Measurements from ENCODE around the gene LRRC71. TPM values are rescaled to one million over a fixed set of nuclear protein-coding genes. Genes with fewer than 3 reads are reported as not detected.

The LRRC71 gene
- polyA plus RNA-seq, 4 donors = 0.07 to 0.13 TPM; not detected in 2

DNA sequence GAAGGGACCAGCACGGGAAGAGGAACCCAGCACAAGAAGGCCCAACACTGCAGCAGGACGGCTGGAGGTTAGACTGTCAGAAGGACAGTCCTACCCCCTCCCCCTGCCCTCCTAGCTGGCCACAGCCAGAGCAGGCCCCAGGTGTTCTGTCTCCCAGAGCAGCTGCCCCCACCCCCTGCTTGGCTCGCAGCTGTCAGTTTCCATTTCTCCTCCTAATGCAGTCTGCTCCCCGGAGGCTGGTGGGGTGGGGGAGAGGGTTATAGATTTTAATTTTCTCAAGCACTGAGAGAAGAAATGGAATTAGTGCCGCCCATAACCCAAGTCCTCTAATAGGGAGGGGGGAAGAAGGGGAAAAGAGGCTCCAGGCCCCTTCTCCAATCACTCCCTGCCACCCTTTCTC lies 40.0 kb upstream of the LRRC71 start:
- Histone ChIP-seq H3K27ac (ENCODE audit: low read depth in 1 of 3, low read length in 2 of 3) (no peak overlapping the region), H3K4me1 (ENCODE audit: control insufficient read depth in 3 of 3, insufficient read depth in 2 of 3, low read depth in 1 of 3, low read length in 2 of 3) (no peaks in the 10 kb centered on the region), H3K9me3 (ENCODE audit: control insufficient read depth in 2 of 2, insufficient read depth in 1 of 2, low read depth in 1 of 2, low read length in 1 of 2) (no peaks in the 10 kb centered on the region), H3K27me3 (ENCODE audit: control insufficient read depth in 3 of 3, insufficient read depth in 3 of 3, low read length in 3 of 3) (peaks cover 0 to 63% (median 2%) of the 10 kb centered on the region in 3 donors), H3K4me3 (ENCODE audit: low read depth in 1 of 3, low read length in 3 of 3) (no peak overlapping the region), H3K36me3 (ENCODE audit: control insufficient read depth in 3 of 3, insufficient read depth in 2 of 3, low read depth in 1 of 3, low read length in 3 of 3) (no peaks in the 10 kb centered on the region)
- whole genome bisulfite sequencing, 3 donors = 47 to 62% (median 61%) methylated on average over 5 of the region's 5 CpGs
- DNase-seq (no peak), FAIRE-seq (no peak)

- Histone ChIP-seq H3K4me1 (ENCODE audit: control insufficient read depth in 3 of 3, insufficient read depth in 2 of 3, low read depth in 1 of 3, low read length in 2 of 3) (no peaks in the 10 kb centered on the region), H3K36me3 (ENCODE audit: control insufficient read depth in 3 of 3, insufficient read depth in 2 of 3, low read depth in 1 of 3, low read length in 3 of 3) (no peaks in the 10 kb centered on the region), H3K27ac (ENCODE audit: low read depth in 1 of 3, low read length in 2 of 3) (no peak overlapping the region), H3K4me3 (ENCODE audit: low read depth in 1 of 3, low read length in 3 of 3) (no peak overlapping the region), H3K27me3 (ENCODE audit: control insufficient read depth in 3 of 3, insufficient read depth in 3 of 3, low read length in 3 of 3) (peaks cover 0 to 64% (median 2%) of the 10 kb centered on the region in 3 donors), H3K9me3 (ENCODE audit: control insufficient read depth in 2 of 2, insufficient read depth in 1 of 2, low read depth in 1 of 2, low read length in 1 of 2) (no peaks in the 10 kb centered on the region)
- no peak for DNase-seq
- no peak for FAIRE-seq
- WGBS, 3 donors = 48 to 70% (median 67%) methylated on average over 10 of the region's 10 CpGs
Measured at GRCh38 chr1:156881101-156881500, 39.3 kb upstream of the LRRC71 start.

- WGBS, 3 donors = 39 to 63% (median 45%) methylated on average over 4 of the region's 4 CpGs
Measured at GRCh38 chr1:156881663-156882062, 38.8 kb upstream of the LRRC71 start.

DNA sequence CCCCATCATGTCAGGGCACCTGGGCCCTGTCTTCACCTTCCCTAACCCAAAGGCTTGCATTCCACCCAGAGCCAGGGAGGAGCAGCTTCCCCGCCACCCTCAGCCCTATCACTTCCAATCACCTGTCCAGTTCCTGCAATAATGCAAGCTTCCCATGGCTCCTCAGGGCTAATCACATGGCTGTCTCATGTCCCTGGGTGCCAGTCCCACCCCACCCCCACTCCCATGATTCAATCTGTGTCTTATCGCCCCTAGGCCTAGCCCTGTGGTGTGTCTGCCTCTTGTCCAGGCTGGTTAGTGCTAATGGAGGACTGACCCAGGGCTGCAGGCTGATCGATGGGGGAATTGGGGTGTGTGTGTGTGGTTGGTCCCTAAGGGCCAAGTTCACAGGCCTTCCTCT lies 37.9 kb upstream of the LRRC71 start:
- Histone ChIP-seq H3K36me3 (ENCODE audit: control insufficient read depth in 3 of 3, insufficient read depth in 2 of 3, low read depth in 1 of 3, low read length in 3 of 3) (no peaks in the 10 kb centered on the region), H3K27me3 (ENCODE audit: control insufficient read depth in 3 of 3, insufficient read depth in 3 of 3, low read length in 3 of 3) (peaks cover 0 to 64% (median 2%) of the 10 kb centered on the region in 3 donors), H3K4me3 (ENCODE audit: low read depth in 1 of 3, low read length in 3 of 3) (no peak overlapping the region), H3K27ac (ENCODE audit: low read depth in 1 of 3, low read length in 2 of 3) (no peak overlapping the region), H3K4me1 (ENCODE audit: control insufficient read depth in 3 of 3, insufficient read depth in 2 of 3, low read depth in 1 of 3, low read length in 2 of 3) (no peaks in the 10 kb centered on the region), H3K9me3 (ENCODE audit: control insufficient read depth in 2 of 2, insufficient read depth in 1 of 2, low read depth in 1 of 2, low read length in 1 of 2) (no peaks in the 10 kb centered on the region)
- WGBS, 3 donors = 20 to 74% (median 37%) methylated on average over 3 of the region's 3 CpGs
- no peak for FAIRE-seq
- peak in 1 of 2 donors; percentile 21 for DNase-seq

More at GRCh38 chr1:156881663-156882062, 38.8 kb upstream of the LRRC71 start:
- Histone ChIP-seq H3K4me3 (ENCODE audit: low read depth in 1 of 3, low read length in 3 of 3) (no peak overlapping the region), H3K4me1 (ENCODE audit: control insufficient read depth in 3 of 3, insufficient read depth in 2 of 3, low read depth in 1 of 3, low read length in 2 of 3) (no peaks in the 10 kb centered on the region), H3K27ac (ENCODE audit: low read depth in 1 of 3, low read length in 2 of 3) (no peak overlapping the region), H3K27me3 (ENCODE audit: control insufficient read depth in 3 of 3, insufficient read depth in 3 of 3, low read length in 3 of 3) (peaks cover 0 to 65% (median 2%) of the 10 kb centered on the region in 3 donors), H3K9me3 (ENCODE audit: control insufficient read depth in 2 of 2, insufficient read depth in 1 of 2, low read depth in 1 of 2, low read length in 1 of 2) (no peaks in the 10 kb centered on the region), H3K36me3 (ENCODE audit: control insufficient read depth in 3 of 3, insufficient read depth in 2 of 3, low read depth in 1 of 3, low read length in 3 of 3) (no peaks in the 10 kb centered on the region)
- FAIRE-seq (no peak), DNase-seq (no peak)

- DNase-seq (no peak), FAIRE-seq (no peak)
- no peaks in the 10 kb centered on the region for H3K4me1 ChIP-seq (ENCODE audit: control insufficient read depth in 3 of 3, insufficient read depth in 2 of 3, low read depth in 1 of 3, low read length in 2 of 3)
- H3K9me3 ChIP-seq (ENCODE audit: control insufficient read depth in 2 of 2, insufficient read depth in 1 of 2, low read depth in 1 of 2, low read length in 1 of 2) = no peaks in the 10 kb centered on the region
- H3K27ac ChIP-seq (ENCODE audit: low read depth in 1 of 3, low read length in 2 of 3) = no peak overlapping the region
- peaks cover 0 to 63% (median 2%) of the 10 kb centered on the region in 3 donors for H3K27me3 ChIP-seq (ENCODE audit: control insufficient read depth in 3 of 3, insufficient read depth in 3 of 3, low read length in 3 of 3)
- H3K36me3 ChIP-seq (ENCODE audit: control insufficient read depth in 3 of 3, insufficient read depth in 2 of 3, low read depth in 1 of 3, low read length in 3 of 3) = no peaks in the 10 kb centered on the region
- H3K4me3 ChIP-seq (ENCODE audit: low read depth in 1 of 3, low read length in 3 of 3) = no peak overlapping the region
- WGBS, 3 donors = 45 to 64% (median 46%) methylated on average over 7 of the region's 7 CpGs
Measured at GRCh38 chr1:156883919-156884318, 36.5 kb upstream of the LRRC71 start.

DNA sequence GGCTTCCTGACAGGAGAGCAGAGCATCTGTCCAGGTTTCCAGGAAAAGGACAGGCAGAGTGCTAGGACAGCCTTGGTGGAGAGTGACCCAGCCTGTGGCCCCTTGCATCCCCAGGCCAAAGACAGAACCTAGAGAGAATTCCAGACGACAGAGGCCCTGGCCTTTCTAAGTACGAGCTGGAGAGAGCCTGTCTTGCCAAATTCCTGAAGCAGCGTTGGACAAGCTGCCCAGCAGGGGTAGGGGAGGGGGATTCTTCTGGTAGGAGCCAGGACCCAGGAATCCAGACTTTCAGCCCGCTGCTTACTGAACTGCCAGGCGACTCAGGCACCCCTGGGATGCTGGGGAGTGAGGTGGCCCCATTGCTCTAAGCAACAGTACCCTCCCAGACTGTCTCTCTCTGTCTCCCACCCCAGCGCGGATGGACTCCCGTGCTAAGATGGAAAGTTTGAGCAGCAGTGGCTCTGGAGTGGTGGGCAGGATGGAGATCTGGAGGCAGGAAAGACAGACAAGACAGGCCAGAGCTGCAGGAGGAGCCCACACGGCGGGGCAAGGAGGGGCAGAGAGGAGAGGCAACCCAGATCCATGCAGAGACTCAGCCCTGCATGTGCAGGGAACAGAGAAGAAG lies 35.8 kb upstream of the LRRC71 start:
- WGBS, 3 donors = 57 to 67% (median 62%) methylated on average over 10 of the region's 10 CpGs
- Histone ChIP-seq H3K27me3 (ENCODE audit: control insufficient read depth in 3 of 3, insufficient read depth in 3 of 3, low read length in 3 of 3) (peaks cover 0 to 59% (median 2%) of the 10 kb centered on the region in 3 donors), H3K36me3 (ENCODE audit: control insufficient read depth in 3 of 3, insufficient read depth in 2 of 3, low read depth in 1 of 3, low read length in 3 of 3) (no peaks in the 10 kb centered on the region), H3K4me3 (ENCODE audit: low read depth in 1 of 3, low read length in 3 of 3) (no peak overlapping the region), H3K9me3 (ENCODE audit: control insufficient read depth in 2 of 2, insufficient read depth in 1 of 2, low read depth in 1 of 2, low read length in 1 of 2) (no peaks in the 10 kb centered on the region), H3K4me1 (ENCODE audit: control insufficient read depth in 3 of 3, insufficient read depth in 2 of 3, low read depth in 1 of 3, low read length in 2 of 3) (no peaks in the 10 kb centered on the region), H3K27ac (ENCODE audit: low read depth in 1 of 3, low read length in 2 of 3) (no peak overlapping the region)
- DNase-seq (no peak), FAIRE-seq (no peak)

DNA sequence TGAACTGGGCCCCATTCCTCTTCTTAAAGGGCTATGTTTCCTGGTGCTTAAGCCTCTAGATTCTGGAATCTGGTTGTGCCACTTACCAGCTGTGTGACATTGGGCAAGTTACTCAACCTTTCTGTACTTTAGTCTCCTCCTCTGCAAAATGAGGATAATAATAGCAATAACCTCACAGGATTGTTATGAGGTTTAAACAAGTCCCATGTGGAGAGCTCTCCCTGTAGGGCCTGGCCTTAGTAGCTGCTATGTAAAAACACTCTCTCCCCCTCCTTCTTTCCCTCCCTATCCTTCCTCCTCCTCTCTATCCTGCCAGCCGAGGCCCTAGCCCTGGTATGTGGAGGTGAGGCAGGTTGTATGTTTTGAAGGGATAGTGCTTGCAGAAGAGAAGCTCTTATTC lies 35.1 kb upstream of the LRRC71 start:
- no peaks in the 10 kb centered on the region for H3K9me3 ChIP-seq (ENCODE audit: control insufficient read depth in 2 of 2, insufficient read depth in 1 of 2, low read depth in 1 of 2, low read length in 1 of 2)
- H3K27ac ChIP-seq (ENCODE audit: low read depth in 1 of 3, low read length in 2 of 3) = no peak overlapping the region
- no peaks in the 10 kb centered on the region for H3K4me1 ChIP-seq (ENCODE audit: control insufficient read depth in 3 of 3, insufficient read depth in 2 of 3, low read depth in 1 of 3, low read length in 2 of 3)
- DNase-seq = no peak
- WGBS, 3 donors = 22 to 50% (median 50%) methylated on average over 1 of the region's 1 CpG
- H3K4me3 ChIP-seq (ENCODE audit: low read depth in 1 of 3, low read length in 3 of 3) = no peak overlapping the region
- no peak for FAIRE-seq
- peaks cover 0 to 55% (median 2%) of the 10 kb centered on the region in 3 donors for H3K27me3 ChIP-seq (ENCODE audit: control insufficient read depth in 3 of 3, insufficient read depth in 3 of 3, low read length in 3 of 3)
- no peaks in the 10 kb centered on the region for H3K36me3 ChIP-seq (ENCODE audit: control insufficient read depth in 3 of 3, insufficient read depth in 2 of 3, low read depth in 1 of 3, low read length in 3 of 3)

DNA sequence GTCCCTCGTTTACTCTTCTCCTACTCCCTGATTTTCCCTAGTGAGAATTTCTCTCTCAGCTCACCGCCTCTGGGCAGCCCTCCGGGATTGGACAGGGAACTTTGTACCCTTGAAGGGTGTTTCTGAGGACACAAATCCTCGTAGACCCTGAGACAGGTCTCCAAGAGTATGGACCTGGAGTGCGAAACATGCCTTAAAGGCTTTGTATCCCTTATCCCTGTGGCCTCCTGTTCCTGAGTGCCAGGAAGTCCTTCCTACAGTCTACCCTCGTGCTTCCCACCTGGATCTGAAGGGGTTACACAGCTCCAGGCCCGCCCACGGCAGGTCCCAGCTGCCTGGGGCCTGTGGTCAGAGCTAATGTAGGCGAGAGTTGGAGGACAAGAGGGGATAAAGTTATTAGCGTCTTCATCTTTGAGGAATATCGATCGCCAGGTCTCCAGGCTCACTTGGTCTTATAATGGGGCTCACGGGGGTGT lies 34.5 kb upstream of the LRRC71 start:
- no peaks in the 10 kb centered on the region for H3K36me3 ChIP-seq (ENCODE audit: control insufficient read depth in 3 of 3, insufficient read depth in 2 of 3, low read depth in 1 of 3, low read length in 3 of 3)
- peaks cover 0 to 50% (median 0%) of the 10 kb centered on the region in 3 donors for H3K27me3 ChIP-seq (ENCODE audit: control insufficient read depth in 3 of 3, insufficient read depth in 3 of 3, low read length in 3 of 3)
- no peak for FAIRE-seq
- H3K9me3 ChIP-seq (ENCODE audit: control insufficient read depth in 2 of 2, insufficient read depth in 1 of 2, low read depth in 1 of 2, low read length in 1 of 2) = no peaks in the 10 kb centered on the region
- 39 to 65% (median 47%) methylated on average over 13 of the region's 13 CpGs for WGBS, 3 donors
- H3K27ac ChIP-seq (ENCODE audit: low read depth in 1 of 3, low read length in 2 of 3) = no peak overlapping the region
- no peaks in the 10 kb centered on the region for H3K4me1 ChIP-seq (ENCODE audit: control insufficient read depth in 3 of 3, insufficient read depth in 2 of 3, low read depth in 1 of 3, low read length in 2 of 3)
- no peak overlapping the region for H3K4me3 ChIP-seq (ENCODE audit: low read depth in 1 of 3, low read length in 3 of 3)
- DNase-seq = no peak

All from small intestine (tissue), 7 donors.